Measurements from ENCODE around the gene HSD17B12.

GRCh38 chr11:43834286-43834685 is 153.7 kb downstream of the HSD17B12 start:
- no peak for TF ChIP-seq RFX5 (IDR thresholded peaks at IDR 0.05; ENCODE audit: low read depth, low read length)
- TF ChIP-seq CTCF (conservative IDR thresholded peaks at IDR 0.05; ENCODE audit: low read depth, low read length): no peak
- TF ChIP-seq POLR2A (IDR thresholded peaks at IDR 0.05; ENCODE audit: low read depth, low read length): no peak
- no peak for TF ChIP-seq NFE2L2 (IDR thresholded peaks at IDR 0.05; ENCODE audit: low read depth, low read length)
- TF ChIP-seq RCOR1 (IDR thresholded peaks at IDR 0.05; ENCODE audit: insufficient replicate concordance, low read length): no peak
- TF ChIP-seq BHLHE40 (IDR thresholded peaks at IDR 0.05; ENCODE audit: low read depth, low read length): no peak
- no peak for TF ChIP-seq RAD21 (IDR thresholded peaks at IDR 0.05; ENCODE audit: low read length)
- TF ChIP-seq, protein P1, sequence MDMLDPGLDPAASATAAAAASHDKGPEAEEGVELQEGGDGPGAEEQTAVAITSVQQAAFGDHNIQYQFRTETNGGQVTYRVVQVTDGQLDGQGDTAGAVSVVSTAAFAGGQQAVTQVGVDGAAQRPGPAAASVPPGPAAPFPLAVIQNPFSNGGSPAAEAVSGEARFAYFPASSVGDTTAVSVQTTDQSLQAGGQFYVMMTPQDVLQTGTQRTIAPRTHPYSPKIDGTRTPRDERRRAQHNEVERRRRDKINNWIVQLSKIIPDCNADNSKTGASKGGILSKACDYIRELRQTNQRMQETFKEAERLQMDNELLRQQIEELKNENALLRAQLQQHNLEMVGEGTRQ (IDR thresholded peaks at IDR 0.05; ENCODE audit: low read depth, low read length): no peak
- no peak for TF ChIP-seq MAFK (IDR thresholded peaks at IDR 0.05; ENCODE audit: low read depth, low read length)

Measured in IMR-90 (cell line).